Hepatocyte (in vitro differentiated cells): ENCODE data around the gene GPI. TPM values are rescaled to one million over a fixed set of nuclear protein-coding genes. Genes with fewer than 3 reads are reported as not detected.
A peak's percentile ranks its signal among the peaks of the same experiment; 100 is the strongest.

Experiments
- DNase-seq: peaks from one replicate; pipeline ENCODE4 v3.0.0-alpha.2; 2016; ENCODE audit warnings: low spot score
- H2AFZ ChIP-seq: fragments of 200-600 bp; sonication (generic); 2 replicates; pipeline ENCODE4 v1.6.0; 2016; ENCODE audit warnings: antibody characterized with exemption, mild to moderate bottlenecking
- H3K27ac ChIP-seq: fragments of 200-600 bp; sonication (generic); 2 replicates; pipeline ENCODE4 v1.5.1; 2016; ENCODE audit warnings: mild to moderate bottlenecking
- H3K27me3 ChIP-seq: fragments of 200-600 bp; sonication (generic); 2 replicates; pipeline ENCODE4 v1.6.1; 2016
- H3K36me3 ChIP-seq: fragments of 200-600 bp; sonication (generic); replicated peaks from 2 replicates; pipeline ENCODE4 v1.5.1; 2016; ENCODE audit warnings: low read depth; ENCODE audit not compliant: insufficient read depth
- H3K4me1 ChIP-seq: fragments of 200-600 bp; sonication (generic); 2 replicates; pipeline ENCODE4 v1.5.1; 2016; ENCODE audit warnings: mild to moderate bottlenecking, moderate library complexity; ENCODE audit not compliant: insufficient read depth
- H3K4me2 ChIP-seq: fragments of 200-600 bp; sonication (generic); 2 replicates; pipeline ENCODE4 v1.6.0; 2016
- H3K4me3 ChIP-seq: fragments of 200-600 bp; sonication (generic); 2 replicates; pipeline ENCODE4 v1.5.1; 2016; ENCODE audit warnings: mild to moderate bottlenecking
- H3K79me2 ChIP-seq: fragments of 200-600 bp; sonication (generic); 2 replicates; pipeline ENCODE4 v1.6.0; 2017; ENCODE audit warnings: mild to moderate bottlenecking
- H3K9me2 ChIP-seq: fragments of 200-600 bp; sonication (generic); replicated peaks from 2 replicates; pipeline ENCODE4 v1.6.0; 2017; ENCODE audit warnings: mild to moderate bottlenecking; ENCODE audit not compliant: insufficient read depth
- H3K9me3 ChIP-seq: fragments of 200-600 bp; sonication (generic); 2 replicates; pipeline ENCODE4 v1.5.1; 2016; ENCODE audit warnings: low read depth, mild to moderate bottlenecking
- H4K20me1 ChIP-seq: fragments of 200-600 bp; sonication (generic); 2 replicates; pipeline ENCODE4 v1.6.0; 2016; ENCODE audit warnings: mild to moderate bottlenecking; ENCODE audit not compliant: insufficient read depth, poor library complexity, severe bottlenecking
- EZH2 ChIP-seq: fragments of 200-600 bp; sonication (generic); IDR thresholded peaks from 2 replicates; pipeline ENCODE4 v1.6.1; 2016; ENCODE audit warnings: antibody characterized with exemption, mild to moderate bottlenecking, borderline replicate concordance
- EZH2phosphoT487 ChIP-seq: fragments of 200-600 bp; sonication (generic); IDR thresholded peaks from one replicate; pipeline ENCODE4 v1.6.1; 2018; ENCODE audit warnings: antibody characterized with exemption, mild to moderate bottlenecking, low read depth, moderate library complexity; ENCODE audit not compliant: unreplicated experiment, severe bottlenecking
- WGBS: methylation state at CpG from one replicate; pipeline ENCODE4 v1.1.6; 2016; ENCODE audit warnings: low lambda C conversion rate; ENCODE audit errors: missing lambda C conversion rate; 5-methylcytosine and 5-hydroxymethylcytosine counted together
- polyA plus RNA-seq: library from polyadenylated mRNA; unstranded; fragments of >200 nt; fragmentation: Nextera tagmentation; extraction: Ambion mirVana; gene quantifications from 2 replicates; pipeline ENCODE4 v1.2.1, GENCODE V29; 2016
- total RNA-seq: library from RNA; depleted of rRNA; stranded (reverse); fragments of >200 nt; gene quantifications from 2 replicates; pipeline ENCODE4 v1.2.3, GENCODE V29; 2014
- TF ChIP-seq, protein P1 (sequence below): fragments of 200-600 bp; sonication (generic); IDR thresholded peaks from 2 replicates; pipeline ENCODE4 v1.5.1; 2016; ENCODE audit warnings: antibody characterized with exemption, mild to moderate bottlenecking; ENCODE audit not compliant: poor library complexity

Gene GPI
- total and polyA plus RNA-seq, 2 experiments from 2014 or later, result 117 to 120 TPM

DNA sequence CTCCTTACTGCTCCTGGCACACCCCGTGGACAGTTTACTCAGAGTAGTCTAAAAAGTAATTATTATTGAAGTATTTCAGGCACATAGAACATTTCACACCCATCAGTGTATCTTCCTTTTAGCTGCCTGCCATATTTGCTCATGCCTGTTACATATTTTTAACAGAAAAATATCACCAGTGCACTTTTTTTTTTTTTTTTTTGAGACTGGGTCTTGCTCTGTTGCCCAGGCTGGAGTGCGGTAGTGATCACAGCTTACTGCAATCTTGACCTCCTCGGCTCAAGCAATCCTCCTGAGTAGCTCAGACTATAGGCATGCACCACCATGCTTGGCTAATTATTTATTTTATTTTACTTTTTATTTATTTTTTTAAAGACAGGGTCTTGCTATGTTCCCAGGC is 40.7 kb upstream of the GPI start:
- WGBS, result 95% methylated on average over 3 of the region's 3 CpGs
- Histone ChIP-seq H3K27ac (no peak overlapping the region), H3K9me3 (no peaks in the 10 kb centered on the region), H3K4me1 (no peaks in the 10 kb centered on the region), H2AFZ (no peak overlapping the region), H3K36me3 (no peaks in the 10 kb centered on the region), H3K9me2 (no peaks in the 10 kb centered on the region), H4K20me1 (no peaks in the 10 kb centered on the region), H3K27me3 (no peaks in the 10 kb centered on the region), H3K4me2 (no peak overlapping the region), H3K4me3 (no peak overlapping the region), H3K79me2 (no peaks in the 10 kb centered on the region)
- DNase-seq, result no peak
- TF ChIP-seq EZH2, result no peak
- TF ChIP-seq EZH2phosphoT487, result no peak
- TF ChIP-seq, protein P1, sequence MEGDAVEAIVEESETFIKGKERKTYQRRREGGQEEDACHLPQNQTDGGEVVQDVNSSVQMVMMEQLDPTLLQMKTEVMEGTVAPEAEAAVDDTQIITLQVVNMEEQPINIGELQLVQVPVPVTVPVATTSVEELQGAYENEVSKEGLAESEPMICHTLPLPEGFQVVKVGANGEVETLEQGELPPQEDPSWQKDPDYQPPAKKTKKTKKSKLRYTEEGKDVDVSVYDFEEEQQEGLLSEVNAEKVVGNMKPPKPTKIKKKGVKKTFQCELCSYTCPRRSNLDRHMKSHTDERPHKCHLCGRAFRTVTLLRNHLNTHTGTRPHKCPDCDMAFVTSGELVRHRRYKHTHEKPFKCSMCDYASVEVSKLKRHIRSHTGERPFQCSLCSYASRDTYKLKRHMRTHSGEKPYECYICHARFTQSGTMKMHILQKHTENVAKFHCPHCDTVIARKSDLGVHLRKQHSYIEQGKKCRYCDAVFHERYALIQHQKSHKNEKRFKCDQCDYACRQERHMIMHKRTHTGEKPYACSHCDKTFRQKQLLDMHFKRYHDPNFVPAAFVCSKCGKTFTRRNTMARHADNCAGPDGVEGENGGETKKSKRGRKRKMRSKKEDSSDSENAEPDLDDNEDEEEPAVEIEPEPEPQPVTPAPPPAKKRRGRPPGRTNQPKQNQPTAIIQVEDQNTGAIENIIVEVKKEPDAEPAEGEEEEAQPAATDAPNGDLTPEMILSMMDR, result no peak

DNA sequence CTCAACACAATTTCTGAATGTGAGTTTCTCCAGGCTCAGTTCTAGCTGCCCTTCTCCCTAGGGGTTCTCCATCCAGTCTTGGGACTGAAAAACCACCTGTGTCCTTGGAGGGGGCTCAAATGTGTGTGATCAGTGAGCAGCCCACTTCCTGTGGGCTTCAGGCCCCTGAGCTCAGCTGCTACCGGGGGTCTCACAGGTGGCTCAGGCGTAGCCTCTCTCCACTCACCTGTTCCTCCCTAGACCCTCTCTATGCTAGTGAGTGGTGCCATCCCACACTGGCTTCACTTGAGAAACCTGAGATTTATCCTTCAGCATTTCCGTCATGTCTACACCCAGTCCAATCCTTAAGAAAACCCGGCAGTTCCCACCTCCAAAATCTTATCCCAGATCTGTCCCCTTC is 39.8 kb upstream of the GPI start:
- Histone ChIP-seq H3K4me1 (no peaks in the 10 kb centered on the region), H3K4me3 (no peak overlapping the region), H3K27me3 (no peaks in the 10 kb centered on the region), H3K9me3 (no peaks in the 10 kb centered on the region), H3K9me2 (no peaks in the 10 kb centered on the region), H3K4me2 (no peak overlapping the region), H4K20me1 (no peaks in the 10 kb centered on the region), H3K27ac (peak overlapping the region; percentile 39), H3K79me2 (no peaks in the 10 kb centered on the region), H2AFZ (no peak overlapping the region), H3K36me3 (no peaks in the 10 kb centered on the region)
- TF ChIP-seq EZH2 (no peak), EZH2phosphoT487 (no peak)
- TF ChIP-seq, protein P1, result no peak
- 95% methylated on average over 4 of the region's 4 CpGs for WGBS
- no peak for DNase-seq

DNA sequence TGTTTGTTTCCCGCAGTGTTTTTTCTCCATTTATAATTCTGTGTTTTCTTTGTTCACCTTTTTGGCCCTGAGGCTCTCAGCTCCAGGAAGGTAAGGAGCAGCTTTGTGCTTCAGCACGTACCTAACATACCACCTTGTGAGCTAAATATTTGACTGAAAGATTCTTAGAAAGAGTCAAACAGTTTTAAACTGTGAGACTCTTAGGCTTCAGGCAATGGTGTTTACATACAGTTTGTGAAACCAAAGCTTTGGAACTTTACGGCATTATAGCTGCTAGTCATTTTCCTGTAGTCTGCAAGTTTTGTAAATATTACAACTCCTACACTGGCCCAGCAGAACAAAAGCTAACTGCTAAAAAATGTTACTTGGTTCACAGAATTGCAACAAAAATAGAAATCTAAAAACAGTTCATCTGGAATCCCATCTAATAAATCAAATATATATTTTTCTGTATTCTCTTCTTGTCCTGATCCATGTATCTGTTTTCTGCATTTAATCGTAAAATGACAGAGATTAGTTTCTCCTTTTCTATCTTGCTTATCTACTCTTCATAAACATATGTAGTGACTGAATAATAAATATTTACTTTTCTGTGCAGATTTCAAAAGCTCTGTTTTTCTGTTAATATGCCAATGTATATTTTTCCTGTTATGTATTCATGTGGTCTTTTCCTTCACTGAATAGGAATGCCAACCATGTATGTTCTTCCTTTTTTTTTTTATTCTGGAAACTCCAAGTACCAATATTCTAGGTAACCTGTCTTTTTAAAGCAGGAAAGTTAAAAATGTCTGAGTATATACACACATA is 38.8 kb upstream of the GPI start:
- no peaks in the 10 kb centered on the region for H3K79me2 ChIP-seq
- no peak overlapping the region for H2AFZ ChIP-seq
- no peak overlapping the region for H3K4me2 ChIP-seq
- no peaks in the 10 kb centered on the region for H3K9me3 ChIP-seq
- H3K9me2 ChIP-seq, result no peaks in the 10 kb centered on the region
- no peaks in the 10 kb centered on the region for H3K36me3 ChIP-seq
- DNase-seq, result no peak
- no peaks in the 10 kb centered on the region for H3K4me1 ChIP-seq
- TF ChIP-seq EZH2phosphoT487 (no peak), EZH2 (no peak)
- TF ChIP-seq, protein P1, result no peak
- WGBS, result 51% methylated on average over 4 of the region's 4 CpGs
- no peak overlapping the region for H3K4me3 ChIP-seq
- no peaks in the 10 kb centered on the region for H3K27me3 ChIP-seq
- peak overlapping the region; percentile 39 for H3K27ac ChIP-seq
- no peaks in the 10 kb centered on the region for H4K20me1 ChIP-seq
